GM19463 (cell line): Measurements from ENCODE around the gene HIPK2.
"Not testable (repeated sequence)": the region's sequence is repeated elsewhere in the genome, so short reads cannot be mapped to it uniquely, and the experiment has no call there.

Source experiments
- ATAC-seq: cut with Tn5 transposase; IDR thresholded peaks from one replicate; pipeline ENCODE4 v1.9.1; 2021; ENCODE audit warnings: mild to moderate bottlenecking, moderate library complexity; ENCODE audit not compliant: unreplicated experiment

The HIPK2 gene

DNA sequence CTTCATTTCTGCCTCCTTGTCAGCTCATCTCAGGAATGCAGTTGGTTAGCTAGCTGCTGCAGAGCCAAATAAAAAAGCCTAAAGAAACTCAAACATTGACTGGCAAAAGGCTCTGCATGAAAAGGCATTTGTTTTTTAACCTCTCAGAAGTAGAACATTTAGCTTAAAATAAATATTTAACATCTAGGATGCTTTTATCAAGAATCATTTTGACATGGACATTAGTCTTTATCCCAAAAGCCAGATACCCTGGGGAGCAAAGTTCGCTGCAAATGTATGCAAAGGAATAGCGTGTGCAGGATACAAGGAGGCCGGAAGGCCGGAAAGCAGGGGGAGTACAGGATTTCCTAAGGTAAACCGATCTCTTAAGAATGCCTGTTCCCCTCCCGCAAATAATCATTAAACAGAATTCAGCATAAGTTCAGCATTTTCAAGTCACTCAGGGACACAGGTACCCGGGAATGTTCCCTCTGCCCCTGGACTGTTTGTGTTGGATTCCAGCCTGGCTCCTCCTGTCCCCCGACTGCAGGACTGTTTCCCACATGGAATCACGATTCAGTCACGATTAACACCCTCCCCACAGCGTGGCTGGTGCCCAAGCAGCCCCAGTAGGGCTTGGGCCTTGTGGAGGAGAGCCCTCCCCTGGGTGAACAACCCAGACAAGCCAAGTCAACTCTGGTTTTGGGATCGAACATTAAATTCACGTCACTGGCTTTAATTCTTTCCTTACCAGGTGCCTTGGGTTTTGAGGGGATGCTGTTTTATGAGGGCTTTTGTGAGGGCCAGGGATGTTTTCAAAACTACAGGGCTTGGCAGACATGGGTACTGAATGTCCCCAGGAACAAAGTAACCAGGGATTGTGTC, 97.8 kb downstream of the HIPK2 start:
- ATAC-seq: no peak

DNA sequence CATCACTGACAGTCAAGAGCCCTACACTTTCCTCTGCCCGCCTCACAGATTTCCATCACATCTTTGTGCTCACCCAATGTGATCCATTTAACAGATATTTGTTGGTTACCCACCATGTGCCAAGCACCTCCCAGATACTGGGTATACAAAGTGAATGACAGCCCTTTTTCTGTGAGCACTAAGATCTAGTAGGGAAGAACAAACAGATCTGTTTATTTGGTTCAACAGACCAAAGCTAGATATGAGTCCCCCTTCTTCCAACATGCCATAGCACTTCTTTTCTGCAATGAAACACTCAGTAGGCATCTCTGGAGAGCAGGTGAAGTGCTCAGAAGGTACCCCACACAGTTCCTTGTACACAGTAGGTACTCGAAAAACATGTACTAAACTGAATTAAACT, 101.4 kb downstream of the HIPK2 start:
- no peak for ATAC-seq

DNA sequence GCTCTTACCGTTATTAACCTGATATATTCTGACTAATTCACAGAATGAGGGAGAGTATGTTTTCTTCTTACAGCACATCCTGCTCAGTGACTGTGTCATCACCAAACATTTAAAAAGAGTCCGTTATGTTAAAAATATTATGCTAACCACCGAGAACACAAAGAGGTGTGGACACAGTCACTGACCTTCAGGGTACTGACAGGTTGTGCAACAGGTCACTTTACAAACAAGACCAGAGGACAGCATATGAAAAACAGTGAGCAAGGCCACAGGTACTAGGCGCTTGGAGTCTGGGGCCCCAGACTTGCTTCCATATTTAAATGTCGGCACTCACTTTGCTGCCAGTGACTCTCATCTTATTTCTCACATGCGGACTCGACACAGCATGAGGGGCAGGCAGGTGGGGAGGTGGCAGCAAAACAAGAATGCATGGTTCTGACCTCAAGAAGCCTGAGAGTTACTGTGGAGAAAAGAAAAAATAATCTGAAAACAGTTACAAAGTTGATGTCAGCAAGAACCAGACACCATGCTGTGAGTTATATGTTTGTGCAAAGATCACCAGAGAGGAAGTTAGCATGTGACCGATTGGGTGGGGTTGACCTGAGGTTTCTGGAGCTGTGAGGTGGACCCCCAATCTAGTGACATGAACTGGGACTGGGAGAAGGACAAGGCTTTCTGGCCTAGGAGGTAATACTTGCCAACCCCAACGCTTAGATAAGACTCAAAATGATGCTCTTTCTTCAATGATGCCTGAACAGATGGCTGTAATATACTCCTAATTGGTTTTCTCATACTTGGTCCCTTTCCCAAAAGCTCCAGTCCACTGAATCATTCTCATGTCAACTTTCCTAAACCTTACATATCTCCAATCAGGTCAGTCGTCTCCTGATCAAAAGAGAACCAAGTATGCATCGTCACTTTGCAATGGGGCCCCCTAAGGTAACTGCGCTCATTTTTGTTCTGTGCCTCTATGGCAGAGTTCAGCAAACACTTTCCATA, 102.4 kb downstream of the HIPK2 start:
- no peak for ATAC-seq

DNA sequence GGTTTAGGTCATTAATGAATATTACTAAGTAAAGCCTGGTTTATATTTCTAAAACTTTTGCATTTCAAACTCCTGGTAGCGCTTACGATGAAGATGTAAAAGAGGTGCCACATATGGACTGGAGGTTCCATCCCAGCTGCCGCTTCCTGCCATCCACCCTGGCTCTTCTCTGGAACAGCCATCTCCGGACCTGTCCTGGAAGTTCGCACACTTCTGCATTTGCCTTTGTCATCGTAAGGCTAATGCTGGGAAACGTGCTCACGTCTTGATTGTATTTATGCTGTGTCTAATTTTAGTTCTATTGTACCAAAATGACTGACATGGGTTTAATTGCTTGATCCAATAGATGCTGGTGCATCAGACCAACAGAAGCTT, 103.1 kb downstream of the HIPK2 start:
- no peak for ATAC-seq

DNA sequence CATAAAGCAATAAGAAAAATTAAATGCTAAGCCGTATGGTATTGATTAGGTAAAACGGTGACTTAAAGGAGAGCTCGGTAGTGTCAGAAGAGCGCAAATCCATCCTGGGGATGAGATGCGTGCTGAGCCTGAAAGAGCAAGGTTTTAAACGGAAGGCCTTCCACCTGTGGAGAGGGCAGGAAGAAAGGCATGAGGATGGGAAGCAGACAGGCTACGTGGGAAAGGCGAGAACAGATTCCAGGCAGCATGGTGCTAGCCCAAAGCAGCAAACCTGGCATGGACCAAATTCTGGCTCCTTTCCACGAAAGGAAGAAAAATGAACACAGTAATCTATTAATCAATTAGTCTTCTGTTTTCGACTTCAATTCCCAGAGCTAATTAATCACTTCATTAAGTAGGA, 103.5 kb downstream of the HIPK2 start:
- no peak for ATAC-seq

DNA sequence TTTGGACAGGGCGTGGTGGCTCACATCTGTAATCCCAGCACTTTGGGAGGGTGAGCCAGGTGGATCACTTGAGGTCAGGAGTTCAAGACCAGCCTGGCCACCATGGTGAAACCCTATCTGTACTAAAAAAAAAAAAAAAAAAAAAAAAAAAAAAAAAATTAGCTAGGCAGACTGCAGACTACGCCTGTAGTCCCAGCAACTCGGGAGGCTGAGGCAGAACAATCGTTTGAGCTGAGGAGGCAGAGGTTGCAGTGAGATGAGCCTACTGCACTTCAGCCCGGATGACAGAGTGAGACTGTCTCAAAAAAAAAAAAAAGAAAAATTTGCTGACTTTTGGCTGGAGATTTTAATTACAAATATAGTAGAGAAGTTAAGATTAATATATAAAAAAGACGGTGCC, 104.0 kb downstream of the HIPK2 start:
- ATAC-seq: no peak

DNA sequence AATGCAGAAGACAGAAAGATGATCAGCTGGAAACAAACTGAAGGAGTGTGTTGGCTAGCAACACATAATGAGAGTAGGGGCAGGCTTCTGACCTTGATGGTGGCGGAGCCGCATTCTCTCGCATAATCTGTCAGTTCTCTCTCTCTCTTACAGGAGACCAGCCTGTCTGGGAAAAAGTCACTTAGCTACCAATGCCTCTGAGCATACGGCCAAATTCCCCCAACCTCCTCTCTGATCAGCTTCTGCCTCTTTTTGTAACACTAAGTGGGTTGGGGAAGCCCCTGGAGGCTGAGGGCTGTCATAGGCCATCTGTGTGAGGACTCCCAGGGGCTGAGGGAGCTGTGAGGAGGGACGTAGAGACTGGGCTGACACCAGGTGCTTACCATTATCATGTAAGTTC, 104.6 kb downstream of the HIPK2 start:
- ATAC-seq: peak; percentile 93

DNA sequence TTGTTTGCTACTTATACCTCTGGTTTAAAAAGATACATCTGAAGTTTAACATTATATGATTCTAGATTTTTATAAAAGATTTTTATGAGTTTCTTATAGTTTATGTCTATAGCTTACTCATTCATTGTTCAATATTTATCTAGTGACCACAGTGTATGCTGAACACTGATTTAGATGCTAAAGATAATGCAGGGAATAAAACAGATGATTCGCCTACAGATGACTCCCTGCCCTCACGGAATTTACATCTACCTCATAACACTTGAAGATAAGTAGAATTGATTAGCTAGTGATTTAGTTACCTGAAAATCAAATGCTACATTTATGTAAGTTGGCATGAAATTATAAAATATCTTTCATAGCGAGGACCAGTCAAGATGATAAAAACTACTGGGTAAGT, 105.8 kb downstream of the HIPK2 start:
- no peak for ATAC-seq

DNA sequence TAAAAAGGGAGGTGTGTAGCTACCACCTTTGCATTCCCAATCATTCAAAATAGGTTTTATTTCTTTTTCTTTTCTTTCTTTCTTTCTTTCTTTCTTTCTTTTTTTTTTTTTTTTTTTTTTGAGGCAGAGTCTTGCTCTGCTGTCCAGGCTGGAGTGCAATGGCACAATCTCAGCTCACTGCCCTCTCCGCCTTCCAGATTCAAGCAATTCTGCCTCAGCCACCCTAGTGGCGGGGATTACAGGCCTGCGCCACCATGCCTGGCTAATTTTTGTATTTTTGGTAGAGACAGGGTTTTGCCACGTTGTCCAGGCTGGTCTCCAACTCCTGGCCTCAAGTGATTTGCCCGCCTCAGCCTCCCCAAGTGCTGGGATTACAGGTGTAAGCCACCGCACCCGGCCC, 107.1 kb downstream of the HIPK2 start:
- ATAC-seq: not testable (repeated sequence)

DNA sequence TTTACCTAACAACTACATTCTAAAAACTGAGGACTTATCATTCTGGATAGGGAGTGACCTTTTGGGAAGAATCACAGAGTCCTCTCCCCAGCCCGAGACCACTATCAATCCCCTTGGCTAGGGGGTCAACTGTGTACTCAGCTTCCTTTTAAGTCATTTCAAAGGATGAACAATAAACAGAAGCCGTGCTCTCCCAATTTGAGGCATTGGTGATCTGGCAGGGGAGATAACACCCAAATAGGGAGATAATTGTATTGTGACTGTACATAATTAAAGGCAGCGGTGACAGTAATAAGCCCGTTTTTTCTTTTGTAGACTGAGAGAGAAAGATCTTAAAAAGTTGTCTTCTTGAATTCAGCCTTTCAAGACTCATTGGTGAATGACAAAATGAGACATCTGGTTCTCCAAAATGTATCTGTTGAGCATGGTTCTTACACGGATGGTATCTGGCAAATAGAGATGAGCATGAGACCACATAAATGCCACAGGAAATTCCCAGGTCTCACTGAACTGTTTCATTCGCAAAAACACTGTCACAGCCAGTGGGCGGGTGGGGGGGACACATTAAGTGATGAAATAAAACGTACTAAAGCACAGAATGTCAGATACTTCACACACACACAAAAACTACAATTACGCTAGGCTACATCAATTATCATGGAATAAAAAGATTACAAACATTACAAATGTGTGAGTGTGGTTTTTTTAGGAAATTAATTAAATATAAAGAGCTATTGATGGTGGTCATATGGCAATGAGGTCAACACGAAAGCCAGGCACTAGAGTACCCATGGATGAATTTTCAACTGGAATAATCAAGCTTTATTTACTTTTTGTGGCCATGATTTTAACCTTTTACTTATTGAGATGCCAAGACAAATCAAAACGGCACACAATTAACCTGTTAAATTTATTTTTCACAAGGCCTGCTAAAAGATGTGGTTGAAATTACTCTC, 108.4 kb downstream of the HIPK2 start:
- no peak for ATAC-seq

DNA sequence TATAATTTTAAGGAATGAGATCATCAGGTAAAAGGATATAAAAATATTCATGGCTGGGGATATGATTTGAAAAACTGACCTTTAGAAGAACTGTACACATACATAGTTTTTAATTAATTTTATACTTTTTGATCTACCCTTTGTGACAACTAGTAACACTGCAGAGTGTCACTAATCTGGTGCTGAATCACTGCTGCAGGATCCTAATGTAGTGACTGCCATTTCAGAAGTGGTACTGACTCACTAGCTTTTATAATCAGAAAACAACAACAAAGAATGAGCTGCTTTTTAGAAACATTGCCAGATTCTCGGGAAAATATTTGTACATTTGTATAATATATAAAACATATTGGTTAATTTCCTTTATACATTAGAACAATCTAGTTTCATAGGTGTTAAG, 110.4 kb downstream of the HIPK2 start:
- no peak for ATAC-seq

DNA sequence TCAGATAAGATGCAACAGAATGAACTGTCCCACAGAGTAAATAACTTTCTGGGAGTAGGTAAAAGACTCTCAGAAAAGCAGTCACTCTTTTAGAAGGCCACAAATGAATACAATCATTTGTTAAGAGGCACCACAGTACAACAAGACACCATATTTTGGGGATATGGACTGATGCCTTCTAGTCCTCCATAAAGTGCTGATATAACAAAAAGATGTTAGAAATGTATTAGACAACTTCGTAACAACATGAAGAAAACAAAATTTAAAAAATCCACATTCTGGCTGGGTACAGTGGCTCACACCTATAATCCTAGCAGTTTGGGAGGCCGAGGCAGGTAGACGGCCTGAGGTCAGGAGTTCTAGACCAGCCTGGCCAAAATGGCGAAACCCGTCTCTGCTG, 111.3 kb downstream of the HIPK2 start:
- ATAC-seq: no peak

DNA sequence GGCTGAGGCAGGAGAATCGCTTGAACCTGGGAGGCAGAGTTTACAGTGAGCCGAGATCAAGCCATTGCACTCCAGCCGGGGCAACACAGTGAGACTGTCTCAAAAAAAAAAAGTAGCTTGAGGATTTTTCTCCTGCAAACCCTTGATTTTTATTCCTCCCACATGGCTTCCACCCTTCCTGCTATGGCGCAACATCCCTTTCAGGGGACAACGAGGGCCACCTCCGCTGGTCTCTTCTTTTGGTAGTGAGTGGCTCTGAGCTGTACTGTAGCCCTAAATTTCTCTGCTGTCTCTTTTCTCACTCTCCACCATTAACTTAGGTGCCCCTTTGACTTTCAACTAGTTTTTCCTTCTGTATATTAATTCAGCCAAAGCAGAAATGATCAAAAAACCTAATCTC, 113.4 kb downstream of the HIPK2 start:
- ATAC-seq: no peak

DNA sequence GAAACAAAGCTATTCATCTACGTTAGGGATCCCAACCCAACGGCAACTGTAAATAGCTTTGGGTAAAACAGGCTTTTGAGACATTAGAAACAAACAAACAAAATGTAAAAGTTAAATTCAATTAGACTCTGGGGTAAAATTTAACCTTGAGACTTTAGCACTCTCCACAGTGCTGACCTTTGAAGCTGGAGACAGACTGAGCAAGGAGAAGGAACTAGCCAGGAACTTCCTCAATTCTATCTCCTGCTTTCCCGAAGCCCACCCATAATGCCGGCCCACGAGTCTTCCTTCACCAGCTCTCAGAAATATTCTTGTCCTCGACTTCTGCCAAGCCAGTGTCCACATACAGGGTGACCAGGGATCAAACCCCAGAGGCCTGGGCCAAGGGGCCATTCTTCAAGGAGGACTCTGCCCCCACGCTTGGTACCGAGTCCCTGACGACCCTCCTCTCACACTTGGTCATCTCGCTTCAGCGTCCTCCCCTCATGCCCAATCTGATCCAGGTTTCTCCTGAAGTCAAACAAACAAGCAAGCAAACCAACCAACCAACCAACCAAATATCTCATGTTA, 114.1 kb downstream of the HIPK2 start:
- ATAC-seq: no peak

DNA sequence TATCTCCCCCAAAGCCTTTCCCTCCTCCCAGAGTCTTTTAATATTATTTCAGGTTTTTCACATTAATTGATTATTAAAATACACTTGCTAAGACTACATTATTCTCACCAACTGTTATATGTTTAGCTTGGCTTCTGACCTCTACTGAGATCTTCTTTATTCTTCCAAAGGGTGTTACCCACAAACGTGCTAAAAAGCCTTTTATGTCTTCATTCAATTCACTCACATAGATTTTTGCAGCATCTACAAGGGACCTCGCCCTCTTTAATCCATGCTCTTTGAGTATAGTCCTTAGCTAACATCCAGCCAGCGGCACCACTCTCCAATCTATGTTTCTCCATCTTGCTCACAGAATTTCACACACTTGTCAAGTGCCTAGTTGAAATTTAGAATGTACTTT, 115.9 kb downstream of the HIPK2 start:
- ATAC-seq: no peak

DNA sequence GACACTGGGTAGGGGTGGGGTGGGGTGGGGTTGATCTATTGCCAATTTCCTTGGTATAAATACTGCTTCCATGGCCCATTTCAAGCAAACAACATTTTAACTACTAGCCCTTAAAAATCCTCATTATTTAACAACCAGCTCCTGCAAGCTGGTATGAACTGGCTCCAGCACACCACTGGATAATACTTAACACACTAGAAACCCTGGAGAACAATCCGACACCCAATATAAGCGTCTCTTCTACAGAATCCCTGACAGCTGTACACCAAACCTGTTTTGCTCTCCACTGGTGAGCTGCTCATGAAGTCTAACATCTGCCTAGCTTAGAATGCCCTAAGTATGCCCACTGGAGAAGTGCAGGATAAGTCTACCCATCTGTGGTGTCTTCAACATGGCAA, 116.8 kb downstream of the HIPK2 start:
- ATAC-seq: no peak

DNA sequence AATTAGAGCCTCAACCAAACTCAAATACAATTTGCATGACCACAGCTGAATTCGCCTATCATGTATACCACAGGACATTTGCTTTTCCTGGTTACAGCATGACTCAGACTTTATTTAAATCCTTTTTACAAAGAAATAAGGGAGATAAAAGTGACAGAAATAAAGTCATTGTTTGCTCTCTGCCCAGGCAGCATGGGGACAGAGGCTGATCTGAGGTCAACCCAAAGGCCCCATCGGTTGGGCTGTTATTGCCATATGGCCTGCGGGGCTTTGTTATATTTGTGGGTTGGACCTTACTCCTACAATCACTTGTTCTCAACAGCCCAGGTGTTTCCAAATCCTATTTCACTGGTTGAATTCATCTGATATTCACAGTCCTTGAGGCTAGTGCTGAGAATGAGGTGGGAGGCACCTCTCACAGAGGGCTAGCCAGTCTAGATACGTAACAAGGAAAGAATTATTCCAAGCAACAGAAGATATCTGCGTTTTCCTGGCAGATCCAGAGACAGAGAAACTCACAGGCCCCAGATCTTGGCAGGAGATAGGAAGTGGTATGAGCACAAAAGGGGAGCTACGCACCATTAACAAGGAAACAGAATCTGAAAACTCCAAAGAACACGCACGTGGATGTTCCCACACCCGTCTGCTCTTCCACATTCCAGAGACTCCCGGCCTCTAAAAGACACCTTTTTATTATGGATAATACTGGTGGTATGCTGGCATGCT, 117.3 kb downstream of the HIPK2 start:
- ATAC-seq: no peak

DNA sequence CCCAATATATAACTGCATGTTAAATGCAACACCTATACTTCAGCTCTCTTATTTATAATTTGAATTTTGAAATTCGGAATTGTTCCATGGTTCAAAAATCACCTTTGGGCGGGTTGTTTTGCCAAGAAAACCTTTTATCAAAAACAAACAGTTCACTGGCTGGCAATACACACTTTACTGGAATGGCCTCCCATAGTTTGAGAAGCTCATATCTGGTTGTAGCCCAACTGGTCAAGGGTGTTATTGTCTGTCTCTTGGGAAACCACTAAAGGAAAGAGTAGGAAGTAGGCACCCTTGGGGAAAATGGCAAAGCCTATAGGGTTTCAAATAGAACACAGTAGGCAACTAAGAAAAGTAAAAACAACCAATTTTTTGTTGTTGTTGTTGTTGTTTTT, 117.9 kb downstream of the HIPK2 start:
- ATAC-seq: no peak

DNA sequence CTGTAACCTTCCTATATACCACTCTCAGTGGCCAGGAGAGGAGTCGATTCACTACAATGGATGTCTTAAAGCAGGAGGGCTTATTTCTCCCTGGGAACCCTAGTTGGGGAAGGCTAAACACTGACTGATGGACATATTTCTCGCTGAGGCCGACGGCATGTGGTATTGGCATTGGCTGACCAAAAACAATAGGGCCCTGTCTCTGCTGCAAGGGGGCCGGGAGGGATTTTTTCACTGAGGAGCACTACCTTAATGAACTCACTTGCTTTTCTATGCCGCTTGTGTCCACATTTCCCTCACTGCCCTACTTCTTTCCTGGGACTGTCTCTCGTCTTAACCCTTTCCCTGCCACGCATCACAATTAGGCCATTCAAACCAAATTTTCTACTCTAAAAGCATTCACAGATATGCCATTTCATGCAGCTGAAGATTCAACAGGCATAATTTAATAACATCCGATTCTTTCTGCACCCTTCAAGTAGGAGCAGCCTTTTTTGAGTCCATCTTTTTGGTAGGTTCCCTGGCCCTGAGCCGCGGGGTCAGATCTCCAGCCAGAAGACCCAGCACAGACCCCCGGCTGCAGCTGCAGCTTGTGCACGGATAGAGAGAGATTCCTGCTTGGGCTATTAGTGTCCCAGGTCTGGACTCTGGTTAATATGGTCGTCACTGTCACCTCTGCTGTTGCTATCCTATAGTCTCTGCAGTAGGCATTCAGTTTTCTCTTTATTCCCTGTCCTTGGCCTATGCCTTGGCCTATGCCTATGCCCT, 118.7 kb downstream of the HIPK2 start:
- ATAC-seq: no peak
